Colonic mucosa (tissue), 4 donors: ENCODE data around the gene PARPBP. TPM values are rescaled to one million over a fixed set of nuclear protein-coding genes. Genes with fewer than 3 reads are reported as not detected.
"Not testable (repeated sequence)": the region's sequence is repeated elsewhere in the genome, so short reads cannot be mapped to it uniquely, and the experiment has no call there.

Source experiments
- DNase-seq: peaks from one replicate; pipeline ENCODE4 v3.0.0-alpha.2; 2020
- H3K27ac ChIP-seq: fragments of 200-600 bp; one replicate; pipeline ENCODE4 v1.8.0; 2021
- H3K27me3 ChIP-seq: fragments of 200-600 bp; one replicate; pipeline ENCODE4 v1.8.0; 2021
- H3K36me3 ChIP-seq: fragments of 200-600 bp; one replicate; pipeline ENCODE4 v1.8.0; 2021
- H3K4me1 ChIP-seq: fragments of 200-600 bp; one replicate; pipeline ENCODE4 v1.8.0; 2021; ENCODE audit warnings: mild to moderate bottlenecking
- H3K4me3 ChIP-seq: fragments of 200-600 bp; one replicate; pipeline ENCODE4 v1.8.0; 2021
- H3K9ac ChIP-seq, 2 donors: one replicate each; pipeline ENCODE4 v1.7.0; 2013; ENCODE audit warnings: control low read depth in 2 of 2, low read depth in 2 of 2, low read length in 2 of 2
- H3K9me3 ChIP-seq: fragments of 200-600 bp; one replicate; pipeline ENCODE4 v1.8.0; 2021
- CTCF ChIP-seq: fragments of 200-600 bp; IDR thresholded peaks from one replicate; pipeline ENCODE4 v1.8.0; 2022; ENCODE audit warnings: antibody characterized with exemption, mild to moderate bottlenecking
- intact Hi-C: fragments of 100-400 bp; cut with DNase I; formaldehyde crosslinking; loops from one replicate; pipeline ENCODE4 v1.14.1; 2022
- total RNA-seq, 2 donors: library from RNA; stranded (reverse); fragmentation: NEBNext Ultra II Directional in 1 of 2; extraction: Animal tissue kit (Norgen Biotek cat#: 25700) in 1 of 2; gene quantifications; one replicate each; pipeline ENCODE4 v1.2.1, GENCODE V29; 2021
- donor health status: healthy.
- donor health status: DM: no; HTN: no; CAD: no.
- donor health status: DM: no; HTN: no; CAD: no.

The PARPBP gene
- total RNA-seq, 2 donors from 2014 or later = 9.0 to 23.7 TPM

DNA sequence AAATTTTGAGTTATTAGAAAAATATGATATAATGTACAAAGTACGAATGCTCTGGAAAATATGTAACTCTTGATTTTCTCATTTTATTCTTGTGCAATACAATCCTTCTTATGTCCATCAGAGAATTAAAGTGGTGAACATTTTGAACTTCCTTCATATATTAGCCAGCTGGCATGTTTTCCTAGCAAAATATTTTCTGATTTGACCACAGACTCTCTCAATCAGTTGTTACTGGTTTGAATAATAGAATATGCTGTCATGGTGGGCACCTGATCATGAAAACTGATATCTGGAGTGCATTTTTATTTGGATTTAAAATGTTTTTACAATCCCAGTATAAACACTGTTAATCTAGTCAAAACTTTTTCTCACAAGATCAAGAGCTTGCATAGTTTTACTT is 24.2 kb downstream of the PARPBP start:
- Histone ChIP-seq H3K4me1 (no peaks in the 10 kb centered on the region), H3K36me3 (no peaks in the 10 kb centered on the region), H3K9me3 (no peaks in the 10 kb centered on the region), H3K27me3 (no peaks in the 10 kb centered on the region), H3K4me3 (no peak overlapping the region), H3K27ac (no peak overlapping the region), H3K9ac (no peak overlapping the region)
- intact Hi-C loops = no loop called here
- TF ChIP-seq CTCF = no peak
- DNase-seq = no peak

- H3K9ac ChIP-seq, H3K27me3 ChIP-seq, H3K4me1 ChIP-seq, intact Hi-C loops, H3K4me3 ChIP-seq, H3K9me3 ChIP-seq, H3K36me3 ChIP-seq, H3K27ac ChIP-seq, DNase-seq: not testable (repeated sequence)
These were observed 27.1 kb downstream of the PARPBP start for GRCh38 chr12:102147062-102147587.

- H3K4me3 ChIP-seq, H3K4me1 ChIP-seq, H3K27ac ChIP-seq, DNase-seq, H3K9me3 ChIP-seq, H3K9ac ChIP-seq, H3K36me3 ChIP-seq, intact Hi-C loops, H3K27me3 ChIP-seq: not testable (repeated sequence)
These were observed 35.2 kb downstream of the PARPBP start for GRCh38 chr12:102155206-102155605.

DNA sequence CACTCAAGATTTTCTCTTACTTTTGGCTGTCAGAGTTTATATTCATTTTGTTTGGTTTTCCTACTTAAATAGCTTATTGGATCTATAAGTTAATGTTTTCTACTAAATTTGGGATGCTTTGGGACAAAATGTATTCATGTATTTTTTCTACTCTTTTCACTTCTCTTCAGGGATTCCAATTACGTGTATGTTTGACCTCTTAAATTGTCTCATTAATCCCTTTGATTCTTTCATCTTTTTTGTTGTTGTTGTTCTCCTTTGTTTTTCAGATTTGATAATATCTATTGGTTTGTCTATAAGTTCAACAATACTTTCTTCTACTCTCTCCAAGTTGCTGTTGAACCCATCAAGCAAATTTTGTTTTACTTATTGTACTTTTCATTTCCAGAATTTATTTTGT is 43.4 kb downstream of the PARPBP start:
- H3K36me3 ChIP-seq = no peaks in the 10 kb centered on the region
- no peaks in the 10 kb centered on the region for H3K4me1 ChIP-seq
- DNase-seq = no peak
- no peaks in the 10 kb centered on the region for H3K9me3 ChIP-seq
- no peaks in the 10 kb centered on the region for H3K27me3 ChIP-seq
- no peak overlapping the region for H3K9ac ChIP-seq
- H3K4me3 ChIP-seq = no peak overlapping the region
- H3K27ac ChIP-seq = no peak overlapping the region
- TF ChIP-seq CTCF = no peak
- intact Hi-C loops = no loop called here

DNA sequence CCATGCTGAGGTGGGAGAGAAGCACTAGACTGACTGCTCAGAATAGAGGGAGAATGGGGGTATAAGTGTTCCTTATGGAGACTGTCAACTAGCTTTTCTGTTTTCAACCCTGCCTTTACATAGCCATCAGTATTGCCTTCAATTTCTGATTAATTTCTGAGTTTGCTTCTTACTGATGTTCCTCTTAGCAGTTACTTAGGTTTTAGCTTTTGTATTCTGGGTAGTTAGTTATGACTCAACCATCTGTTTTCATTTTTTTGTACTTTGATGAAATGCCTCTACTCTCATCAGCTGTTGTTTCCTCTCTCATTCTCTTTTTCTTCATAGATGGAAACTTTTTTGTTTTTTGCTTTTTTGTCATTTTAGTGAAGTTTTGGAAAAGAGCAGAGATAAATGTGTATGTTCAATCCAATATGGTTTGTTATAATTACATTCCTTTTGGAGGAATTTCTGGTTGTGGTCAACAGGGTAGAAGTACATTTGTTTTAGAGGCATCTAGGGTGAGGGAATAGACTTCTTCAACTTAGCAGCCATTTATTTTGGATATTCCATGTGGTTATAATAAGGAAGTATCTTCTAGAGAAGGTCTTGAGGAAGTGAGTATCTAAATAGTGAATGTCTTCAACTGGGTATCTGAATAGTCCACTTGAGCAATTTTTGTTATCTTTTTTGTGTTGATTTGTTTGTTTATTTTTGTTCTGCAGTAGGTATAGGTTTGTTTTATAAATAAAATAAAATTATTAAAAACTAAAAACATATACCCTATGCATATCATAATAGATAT is 48.0 kb downstream of the PARPBP start:
- TF ChIP-seq CTCF = no peak
- intact Hi-C loops = no loop called here

DNA sequence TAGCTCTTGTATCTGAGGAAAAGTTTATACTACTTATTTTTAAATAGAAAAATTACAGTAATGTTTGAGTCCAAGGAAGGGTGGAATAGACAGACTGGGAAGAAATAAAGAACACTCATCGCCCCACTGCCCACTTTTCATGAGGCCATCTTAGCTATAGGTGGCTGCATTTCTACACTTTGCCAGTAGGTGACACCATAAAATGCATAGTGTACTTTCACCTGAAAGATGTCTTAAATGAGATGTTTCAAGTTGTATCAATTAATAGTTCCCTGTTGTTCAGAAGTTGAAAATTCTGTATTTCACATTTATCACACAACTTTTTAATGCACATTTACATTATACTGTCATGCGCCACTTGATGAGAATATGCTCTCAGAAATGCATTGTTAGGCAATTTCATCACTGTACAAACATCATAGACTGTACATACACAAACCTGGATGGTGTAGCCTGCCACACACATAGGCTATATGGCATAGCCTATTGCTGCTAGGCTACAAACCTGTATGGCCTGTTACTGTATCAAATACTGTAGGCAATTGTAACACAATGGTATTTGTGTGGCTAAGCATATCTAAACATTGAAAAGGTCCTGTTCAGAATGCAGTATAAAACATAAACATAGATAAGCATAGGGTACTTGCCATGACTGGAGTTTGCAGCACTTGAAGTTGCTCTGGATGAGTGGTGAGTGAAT is 50.1 kb downstream of the PARPBP start:
- no peak for DNase-seq
- H3K9ac ChIP-seq = no peak overlapping the region

More for the DNA sequence above, 48.0 kb downstream of the PARPBP start:
- no peak for DNase-seq
- no peaks in the 10 kb centered on the region for H3K4me1 ChIP-seq
- no peak overlapping the region for H3K9ac ChIP-seq
- H3K9me3 ChIP-seq = no peaks in the 10 kb centered on the region
- H3K36me3 ChIP-seq = no peaks in the 10 kb centered on the region
- no peak overlapping the region for H3K4me3 ChIP-seq
- H3K27ac ChIP-seq = no peak overlapping the region
- no peaks in the 10 kb centered on the region for H3K27me3 ChIP-seq

More for the DNA sequence above, 50.1 kb downstream of the PARPBP start:
- intact Hi-C loops = no loop called here
- Histone ChIP-seq H3K4me1 (no peaks in the 10 kb centered on the region), H3K27ac (no peak overlapping the region), H3K4me3 (no peak overlapping the region), H3K36me3 (no peaks in the 10 kb centered on the region), H3K27me3 (no peaks in the 10 kb centered on the region), H3K9me3 (no peaks in the 10 kb centered on the region)
- TF ChIP-seq CTCF = peak; percentile 53
